Measurements from ENCODE around the gene SLFN12L. TPM values are rescaled to one million over a fixed set of nuclear protein-coding genes. Genes with fewer than 3 reads are reported as not detected.

The SLFN12L gene
- total RNA-seq, 1 donor from 2014 or later, result 12.3 TPM

DNA sequence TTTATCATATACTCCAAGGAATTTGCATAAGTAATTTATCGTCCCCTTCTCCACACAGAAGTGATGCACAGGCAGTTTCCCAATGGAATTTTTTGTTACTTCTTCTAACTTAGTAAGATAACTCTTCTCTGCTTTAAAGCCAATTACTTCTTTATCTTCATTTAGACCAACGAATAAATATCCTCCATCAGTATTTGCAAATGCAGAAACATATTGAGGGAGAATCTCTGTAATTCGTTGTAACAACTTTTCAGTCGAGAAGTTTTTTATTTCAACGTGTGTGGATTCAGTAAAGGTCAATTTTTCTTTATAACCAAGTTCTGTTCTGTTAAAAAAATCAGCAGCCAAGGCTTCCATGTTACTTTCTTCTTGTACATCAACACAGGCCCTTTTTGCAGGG, 58.2 kb downstream of the SLFN12L start:
- no peaks in the 10 kb centered on the region for H3K27me3 ChIP-seq
- H3K4me3 ChIP-seq, result no peak overlapping the region
- no peak for DNase-seq (ENCODE audit: extremely low spot score in 2 of 2)
- H3K4me1 ChIP-seq, result no peaks in the 10 kb centered on the region
- TF ChIP-seq, protein P1, sequence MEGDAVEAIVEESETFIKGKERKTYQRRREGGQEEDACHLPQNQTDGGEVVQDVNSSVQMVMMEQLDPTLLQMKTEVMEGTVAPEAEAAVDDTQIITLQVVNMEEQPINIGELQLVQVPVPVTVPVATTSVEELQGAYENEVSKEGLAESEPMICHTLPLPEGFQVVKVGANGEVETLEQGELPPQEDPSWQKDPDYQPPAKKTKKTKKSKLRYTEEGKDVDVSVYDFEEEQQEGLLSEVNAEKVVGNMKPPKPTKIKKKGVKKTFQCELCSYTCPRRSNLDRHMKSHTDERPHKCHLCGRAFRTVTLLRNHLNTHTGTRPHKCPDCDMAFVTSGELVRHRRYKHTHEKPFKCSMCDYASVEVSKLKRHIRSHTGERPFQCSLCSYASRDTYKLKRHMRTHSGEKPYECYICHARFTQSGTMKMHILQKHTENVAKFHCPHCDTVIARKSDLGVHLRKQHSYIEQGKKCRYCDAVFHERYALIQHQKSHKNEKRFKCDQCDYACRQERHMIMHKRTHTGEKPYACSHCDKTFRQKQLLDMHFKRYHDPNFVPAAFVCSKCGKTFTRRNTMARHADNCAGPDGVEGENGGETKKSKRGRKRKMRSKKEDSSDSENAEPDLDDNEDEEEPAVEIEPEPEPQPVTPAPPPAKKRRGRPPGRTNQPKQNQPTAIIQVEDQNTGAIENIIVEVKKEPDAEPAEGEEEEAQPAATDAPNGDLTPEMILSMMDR (IDR thresholded peaks at IDR 0.05), result no peak
- TF ChIP-seq POLR2AphosphoS5 (IDR thresholded peaks at IDR 0.05; ENCODE audit: insufficient read depth in 1 of 2, low read depth in 1 of 2) (no peak), POLR2A (IDR thresholded peaks at IDR 0.05) (no peak)
- no peaks in the 10 kb centered on the region for H3K9me3 ChIP-seq
- no peaks in the 10 kb centered on the region for H3K36me3 ChIP-seq
- intact Hi-C loops (cut with DNase I), result no loop called here
- no peak overlapping the region for H3K27ac ChIP-seq

DNA sequence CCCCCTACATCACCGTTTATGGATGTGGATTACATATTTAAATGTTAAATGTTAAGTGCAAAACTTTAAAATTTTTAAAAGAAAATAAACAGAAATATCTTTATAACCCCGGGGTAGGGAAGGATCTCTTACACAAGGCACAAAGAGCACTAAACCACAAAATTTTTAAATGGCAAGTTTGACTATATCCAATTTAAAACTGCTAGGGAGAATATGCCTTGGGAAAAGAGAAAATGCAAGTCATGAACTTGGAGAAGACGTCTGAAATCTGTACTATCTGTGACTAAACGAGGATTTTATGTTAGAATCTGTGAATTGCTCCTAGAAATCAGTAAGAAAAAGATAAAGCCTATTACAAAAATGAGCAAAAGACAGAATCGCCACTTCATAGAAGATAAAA, 60.2 kb downstream of the SLFN12L start:
- Histone ChIP-seq H3K27ac (no peak overlapping the region), H3K27me3 (no peaks in the 10 kb centered on the region), H3K4me3 (no peak overlapping the region), H3K4me1 (no peaks in the 10 kb centered on the region), H3K36me3 (no peaks in the 10 kb centered on the region), H3K9me3 (no peaks in the 10 kb centered on the region)
- DNase-seq (ENCODE audit: extremely low spot score in 2 of 2), result no peak
- TF ChIP-seq POLR2AphosphoS5 (IDR thresholded peaks at IDR 0.05; ENCODE audit: insufficient read depth in 1 of 2, low read depth in 1 of 2), result no peak
- no peak for TF ChIP-seq POLR2A (IDR thresholded peaks at IDR 0.05)
- TF ChIP-seq, protein P1 (IDR thresholded peaks at IDR 0.05), result no peak
- intact Hi-C loops (cut with DNase I), result no loop called here

DNA sequence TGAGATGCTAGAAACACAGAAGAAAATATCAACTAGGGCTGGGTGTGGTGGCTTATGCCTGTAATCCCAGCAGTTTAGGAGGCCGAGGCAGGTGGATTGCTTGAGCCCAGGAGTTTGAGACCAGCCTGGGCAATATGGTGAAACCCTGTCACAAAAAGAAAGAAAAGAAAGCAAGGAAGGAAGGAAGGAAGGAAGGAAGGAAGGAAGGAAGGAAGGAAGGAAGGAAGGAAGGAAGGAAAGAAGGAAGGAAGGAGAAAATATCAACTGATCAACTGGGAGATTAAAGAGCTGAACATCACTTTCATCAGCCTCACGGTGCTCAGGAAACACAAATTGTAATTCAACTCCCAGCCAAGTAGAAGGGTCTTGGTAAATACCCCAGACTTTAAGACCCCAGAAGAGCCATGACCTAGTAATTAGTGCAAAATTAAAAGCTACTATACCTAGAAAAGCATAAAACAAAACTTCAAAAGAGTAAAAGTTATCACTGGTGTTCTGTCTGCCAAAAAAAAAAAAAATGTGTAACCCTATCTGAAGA, 61.1 kb downstream of the SLFN12L start:
- DNase-seq (ENCODE audit: extremely low spot score in 2 of 2), result no peak
- Histone ChIP-seq H3K9me3 (no peaks in the 10 kb centered on the region), H3K4me3 (no peak overlapping the region), H3K4me1 (no peaks in the 10 kb centered on the region), H3K27me3 (no peaks in the 10 kb centered on the region), H3K36me3 (no peaks in the 10 kb centered on the region), H3K27ac (no peak overlapping the region)
- TF ChIP-seq POLR2A (IDR thresholded peaks at IDR 0.05) (no peak), POLR2AphosphoS5 (IDR thresholded peaks at IDR 0.05; ENCODE audit: insufficient read depth in 1 of 2, low read depth in 1 of 2) (no peak)
- TF ChIP-seq, protein P1 (IDR thresholded peaks at IDR 0.05), result no peak
- intact Hi-C loops (cut with DNase I), result no loop called here

DNA sequence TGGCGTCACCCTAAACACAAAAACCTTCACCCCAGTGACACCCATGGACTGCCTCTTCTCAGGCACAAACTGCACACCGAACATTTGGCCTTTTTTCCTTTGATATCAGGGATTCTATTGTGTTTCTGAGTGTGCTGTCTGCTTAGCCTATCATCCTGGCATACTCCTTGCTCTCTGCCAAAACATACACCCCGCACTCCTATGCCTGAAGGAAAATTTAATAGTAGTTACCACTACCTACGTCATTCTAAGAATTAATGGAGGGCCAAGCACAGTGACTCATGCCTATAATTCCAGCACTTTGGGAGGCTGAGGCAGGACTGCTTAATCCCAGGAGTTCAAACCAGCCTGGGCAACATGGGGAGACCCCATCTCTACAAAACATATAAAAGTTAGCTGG, 69.0 kb downstream of the SLFN12L start:
- intact Hi-C loops (cut with DNase I), result no loop called here
- Histone ChIP-seq H3K27me3 (no peaks in the 10 kb centered on the region), H3K9me3 (no peaks in the 10 kb centered on the region), H3K4me1 (no peaks in the 10 kb centered on the region), H3K36me3 (no peaks in the 10 kb centered on the region), H3K4me3 (no peak overlapping the region), H3K27ac (no peak overlapping the region)
- DNase-seq (ENCODE audit: extremely low spot score in 2 of 2), result no peak
- TF ChIP-seq, protein P1 (IDR thresholded peaks at IDR 0.05), result no peak
- TF ChIP-seq POLR2A (IDR thresholded peaks at IDR 0.05), result no peak
- TF ChIP-seq POLR2AphosphoS5 (IDR thresholded peaks at IDR 0.05; ENCODE audit: insufficient read depth in 1 of 2, low read depth in 1 of 2), result no peak

DNA sequence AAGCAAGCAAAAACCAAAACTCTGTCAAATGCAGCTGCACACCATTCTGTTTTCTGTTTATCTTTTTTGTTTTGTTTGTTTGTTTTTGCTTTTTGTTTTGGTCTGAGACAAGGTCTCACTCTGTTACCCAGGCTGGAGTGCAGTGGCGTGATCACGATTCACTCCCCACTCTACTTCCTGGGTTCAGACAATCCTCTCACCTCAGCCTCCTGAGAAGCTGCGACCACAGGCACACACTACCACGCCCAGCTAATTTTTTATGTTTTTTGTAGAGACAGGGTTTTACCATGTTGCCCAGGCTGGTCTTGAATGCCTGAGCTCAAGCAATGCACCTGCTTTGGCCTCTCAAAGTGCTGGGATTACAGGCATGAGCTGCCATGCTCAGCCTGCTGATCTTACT, 69.7 kb downstream of the SLFN12L start:
- Histone ChIP-seq H3K36me3 (no peaks in the 10 kb centered on the region), H3K27me3 (no peaks in the 10 kb centered on the region), H3K9me3 (no peaks in the 10 kb centered on the region), H3K4me1 (no peaks in the 10 kb centered on the region), H3K4me3 (no peak overlapping the region), H3K27ac (no peak overlapping the region)
- TF ChIP-seq POLR2A (IDR thresholded peaks at IDR 0.05), result no peak
- TF ChIP-seq, protein P1 (IDR thresholded peaks at IDR 0.05), result no peak
- no peak for TF ChIP-seq POLR2AphosphoS5 (IDR thresholded peaks at IDR 0.05; ENCODE audit: insufficient read depth in 1 of 2, low read depth in 1 of 2)
- DNase-seq (ENCODE audit: extremely low spot score in 2 of 2), result no peak
- intact Hi-C loops (cut with DNase I), result no loop called here

Data from vagina (tissue), 2 donors.